Astrocyte (in vitro differentiated cells and primary cell): ENCODE data around the gene NOC2L. TPM values are rescaled to one million over a fixed set of nuclear protein-coding genes. Genes with fewer than 3 reads are reported as not detected.

Experiments
- DNase-seq: peaks from one replicate; pipeline ENCODE4 v3.0.0-alpha.2; 2010; ENCODE audit warnings: low read depth
- FAIRE-seq: peaks from 2 replicates; lab custom pipeline; 2011; peaks lifted over from hg19 to GRCh38; lab: Jason Lieb, UNC
- H2AFZ ChIP-seq: 2 replicates; pipeline ENCODE4 v1.6.0; 2012; ENCODE audit warnings: low read depth, low read length, inconsistent platforms
- H3K27ac ChIP-seq: 2 replicates; pipeline ENCODE4 v1.5.1; 2011; ENCODE audit warnings: low read depth, low read length, inconsistent platforms
- H3K27me3 ChIP-seq: 2 replicates; pipeline ENCODE4 v1.6.0; 2011; ENCODE audit warnings: low read length, inconsistent platforms; ENCODE audit not compliant: insufficient read depth
- H3K36me3 ChIP-seq: 2 replicates; pipeline ENCODE4 v1.5.1; 2011; ENCODE audit warnings: low read length, inconsistent platforms; ENCODE audit not compliant: insufficient read depth
- H3K4me1 ChIP-seq: 2 replicates; pipeline ENCODE4 v1.5.1; 2011; ENCODE audit warnings: low read length, inconsistent platforms; ENCODE audit not compliant: insufficient read depth
- H3K4me2 ChIP-seq: 2 replicates; pipeline ENCODE4 v1.6.0; 2012; ENCODE audit warnings: low read length, inconsistent platforms
- H3K4me3 ChIP-seq: 2 replicates; pipeline ENCODE4 v1.5.1; 2011; ENCODE audit warnings: low read depth, mild to moderate bottlenecking, low read length, inconsistent platforms; ENCODE audit not compliant: insufficient read depth
- H3K79me2 ChIP-seq: 2 replicates; pipeline ENCODE4 v1.6.0; 2012; ENCODE audit warnings: mild to moderate bottlenecking, low read length, inconsistent platforms; ENCODE audit not compliant: insufficient read depth
- H3K9ac ChIP-seq: 2 replicates; pipeline ENCODE4 v1.6.0; 2012; ENCODE audit warnings: mild to moderate bottlenecking, low read length, inconsistent platforms
- H3K9me3 ChIP-seq: 2 replicates; pipeline ENCODE4 v1.5.1; 2012; ENCODE audit warnings: low read depth, mild to moderate bottlenecking, low read length, inconsistent platforms; ENCODE audit not compliant: insufficient read depth
- H4K20me1 ChIP-seq: 2 replicates; pipeline ENCODE4 v1.6.0; 2012; ENCODE audit warnings: low read length, inconsistent platforms; ENCODE audit not compliant: insufficient read depth
- H3K27ac Mint-ChIP-seq: one replicate; pipeline ENCODE4 v1.8.0; 2021; ENCODE audit warnings: mild to moderate bottlenecking, mixed read lengths; ENCODE audit not compliant: unreplicated experiment
- H3K27me3 Mint-ChIP-seq: one replicate; pipeline ENCODE4 v1.8.0; 2021; ENCODE audit warnings: low read depth, mixed read lengths; ENCODE audit not compliant: unreplicated experiment
- H3K36me3 Mint-ChIP-seq: one replicate; pipeline ENCODE4 v1.8.0; 2021; ENCODE audit warnings: low read depth, mixed read lengths; ENCODE audit not compliant: unreplicated experiment
- H3K4me1 Mint-ChIP-seq: one replicate; pipeline ENCODE4 v1.8.0; 2021; ENCODE audit warnings: low read depth, mixed read lengths; ENCODE audit not compliant: unreplicated experiment
- H3K4me3 Mint-ChIP-seq: one replicate; pipeline ENCODE4 v1.8.0; 2021; ENCODE audit warnings: mild to moderate bottlenecking, moderate library complexity, mixed read lengths; ENCODE audit not compliant: unreplicated experiment
- H3K9me3 Mint-ChIP-seq: one replicate; pipeline ENCODE4 v1.8.0; 2021; ENCODE audit warnings: mild to moderate bottlenecking, mixed read lengths; ENCODE audit not compliant: unreplicated experiment
- EZH2 ChIP-seq: IDR thresholded peaks from 2 replicates; pipeline ENCODE4 v1.6.1; 2012; ENCODE audit warnings: mild to moderate bottlenecking, low read length, inconsistent platforms; ENCODE audit not compliant: insufficient read depth
- total RNA-seq: library from RNA; stranded (reverse); gene quantifications from 2 replicates; pipeline ENCODE4 v1.2.1, GENCODE V29; 2021
- TF ChIP-seq, protein P1 (sequence below): IDR thresholded peaks from 2 replicates; pipeline ENCODE4 v1.5.1; 2011; ENCODE audit warnings: low read depth, mild to moderate bottlenecking, inconsistent platforms, low read length, moderate library complexity; ENCODE audit not compliant: insufficient read depth

The NOC2L gene
- total RNA-seq, 1 donor from 2014 or later: 91.4 TPM

DNA sequence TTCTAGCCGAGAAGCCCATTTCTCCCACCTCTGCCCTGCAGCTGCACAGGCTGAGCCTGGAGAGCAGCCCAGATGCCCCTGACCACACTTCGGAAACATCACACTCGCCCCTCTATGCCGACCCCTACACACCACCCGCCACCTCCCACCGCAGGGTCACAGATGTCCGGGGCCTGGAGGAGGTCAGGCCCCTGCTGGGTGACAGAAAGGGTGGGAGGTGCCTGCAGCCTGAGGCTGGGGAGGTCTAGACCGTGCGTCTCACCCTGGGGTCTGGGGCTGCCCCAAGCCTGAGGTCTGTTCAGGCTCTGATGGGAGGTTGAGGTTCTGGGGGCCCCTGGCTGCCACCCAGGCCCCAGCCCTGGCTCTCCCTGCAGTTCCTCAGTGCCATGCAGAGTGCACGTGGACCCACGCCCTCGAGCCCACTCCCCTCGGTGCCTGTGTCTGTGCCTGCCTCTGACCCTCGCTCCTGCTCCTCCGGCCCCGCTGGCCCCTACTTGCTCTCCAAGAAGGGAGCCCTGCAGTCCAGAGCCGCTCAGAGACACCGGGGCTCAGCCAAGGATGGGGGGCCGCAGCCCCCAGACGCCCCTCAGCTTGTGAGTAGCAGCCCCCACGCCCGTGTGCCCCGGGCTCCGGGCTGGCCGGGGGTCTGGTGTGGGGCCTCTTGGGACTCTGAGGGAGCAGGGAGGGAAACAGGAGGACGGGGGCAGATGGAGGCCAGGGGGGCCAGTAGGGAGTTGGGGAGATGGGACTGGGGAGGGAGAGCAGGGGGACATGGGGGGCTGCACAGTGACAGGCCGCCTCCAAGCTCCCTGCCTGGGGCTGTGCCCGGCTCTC, 14.6 kb upstream of the NOC2L start:
- H3K4me3 ChIP-seq: no peak overlapping the region
- no peaks in the 10 kb centered on the region for H3K79me2 ChIP-seq
- no peak overlapping the region for H3K9ac ChIP-seq
- no peaks in the 10 kb centered on the region for H3K4me1 Mint-ChIP-seq
- TF ChIP-seq, protein P1, sequence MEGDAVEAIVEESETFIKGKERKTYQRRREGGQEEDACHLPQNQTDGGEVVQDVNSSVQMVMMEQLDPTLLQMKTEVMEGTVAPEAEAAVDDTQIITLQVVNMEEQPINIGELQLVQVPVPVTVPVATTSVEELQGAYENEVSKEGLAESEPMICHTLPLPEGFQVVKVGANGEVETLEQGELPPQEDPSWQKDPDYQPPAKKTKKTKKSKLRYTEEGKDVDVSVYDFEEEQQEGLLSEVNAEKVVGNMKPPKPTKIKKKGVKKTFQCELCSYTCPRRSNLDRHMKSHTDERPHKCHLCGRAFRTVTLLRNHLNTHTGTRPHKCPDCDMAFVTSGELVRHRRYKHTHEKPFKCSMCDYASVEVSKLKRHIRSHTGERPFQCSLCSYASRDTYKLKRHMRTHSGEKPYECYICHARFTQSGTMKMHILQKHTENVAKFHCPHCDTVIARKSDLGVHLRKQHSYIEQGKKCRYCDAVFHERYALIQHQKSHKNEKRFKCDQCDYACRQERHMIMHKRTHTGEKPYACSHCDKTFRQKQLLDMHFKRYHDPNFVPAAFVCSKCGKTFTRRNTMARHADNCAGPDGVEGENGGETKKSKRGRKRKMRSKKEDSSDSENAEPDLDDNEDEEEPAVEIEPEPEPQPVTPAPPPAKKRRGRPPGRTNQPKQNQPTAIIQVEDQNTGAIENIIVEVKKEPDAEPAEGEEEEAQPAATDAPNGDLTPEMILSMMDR: no peak
- no peak for TF ChIP-seq EZH2
- peaks cover 22% of the 10 kb centered on the region for H3K27me3 Mint-ChIP-seq
- DNase-seq (no peak), FAIRE-seq (no peak)
- no peaks in the 10 kb centered on the region for H3K9me3 ChIP-seq
- no peak overlapping the region for H3K4me2 ChIP-seq
- no peak overlapping the region for H3K27ac ChIP-seq
- peaks cover 6% of the 10 kb centered on the region for H4K20me1 ChIP-seq
- no peaks in the 10 kb centered on the region for H3K36me3 ChIP-seq
- no peak overlapping the region for H3K27ac Mint-ChIP-seq
- no peaks in the 10 kb centered on the region for H3K27me3 ChIP-seq
- no peaks in the 10 kb centered on the region for H3K4me1 ChIP-seq
- H2AFZ ChIP-seq: no peak overlapping the region
- peaks cover 5% of the 10 kb centered on the region for H3K36me3 Mint-ChIP-seq
- H3K4me3 Mint-ChIP-seq: no peak overlapping the region
- no peaks in the 10 kb centered on the region for H3K9me3 Mint-ChIP-seq

DNA sequence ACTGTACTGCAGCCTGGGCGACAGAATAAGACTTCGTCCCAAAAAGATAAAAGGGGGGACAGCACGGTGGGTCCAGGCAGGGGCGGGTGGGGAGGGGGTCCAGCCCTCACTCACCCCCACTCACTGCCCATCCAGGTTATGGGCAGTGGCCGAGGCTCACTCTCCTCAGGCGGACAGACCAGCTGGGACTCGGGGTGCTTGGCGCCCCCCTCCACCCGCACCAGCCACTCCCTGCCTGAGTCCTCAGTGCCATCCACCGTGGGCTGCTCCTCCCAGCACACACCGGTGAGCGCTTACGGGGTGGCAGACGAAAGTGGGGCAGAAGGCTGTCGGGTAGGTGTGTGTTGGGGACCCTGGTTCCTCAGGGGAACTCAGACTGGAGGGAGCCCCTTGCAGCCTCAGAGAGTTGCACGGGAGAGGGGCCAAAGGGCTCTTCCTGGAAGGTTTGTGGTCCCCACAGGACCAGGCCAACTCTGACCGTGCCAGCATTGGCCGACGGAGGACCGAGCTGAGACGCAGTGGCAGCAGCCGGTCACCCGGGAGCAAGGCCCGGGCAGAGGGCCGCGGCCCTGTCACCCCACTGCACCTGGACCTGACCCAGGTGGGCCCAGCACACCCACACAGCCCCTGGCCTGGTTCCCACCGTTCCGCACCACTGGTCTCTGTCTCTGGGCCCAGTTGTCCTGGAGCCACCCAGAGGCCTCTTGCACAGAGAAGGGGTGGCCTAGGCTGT, 13.8 kb upstream of the NOC2L start:
- H2AFZ ChIP-seq: no peak overlapping the region
- TF ChIP-seq, protein P1: no peak
- H3K4me3 ChIP-seq: no peak overlapping the region
- H3K4me2 ChIP-seq: no peak overlapping the region
- no peaks in the 10 kb centered on the region for H3K4me1 Mint-ChIP-seq
- H3K36me3 ChIP-seq: no peaks in the 10 kb centered on the region
- no peaks in the 10 kb centered on the region for H3K27me3 ChIP-seq
- H3K27me3 Mint-ChIP-seq: peaks cover 23% of the 10 kb centered on the region
- DNase-seq (no peak), FAIRE-seq (no peak)
- H3K27ac Mint-ChIP-seq: no peak overlapping the region
- no peaks in the 10 kb centered on the region for H3K9me3 Mint-ChIP-seq
- no peaks in the 10 kb centered on the region for H3K9me3 ChIP-seq
- H3K4me3 Mint-ChIP-seq: no peak overlapping the region
- no peaks in the 10 kb centered on the region for H3K79me2 ChIP-seq
- H4K20me1 ChIP-seq: peaks cover 6% of the 10 kb centered on the region
- H3K36me3 Mint-ChIP-seq: peaks cover 5% of the 10 kb centered on the region
- H3K9ac ChIP-seq: no peak overlapping the region
- no peak overlapping the region for H3K27ac ChIP-seq
- no peaks in the 10 kb centered on the region for H3K4me1 ChIP-seq
